ENCODE results near the gene VWA5A. TPM values are rescaled to one million over a fixed set of nuclear protein-coding genes. Genes with fewer than 3 reads are reported as not detected.

VWA5A gene
- total and polyA plus RNA-seq, 9 of the 15 experiments (the other 6 are each of a cell fraction or from before 2014, with no cell fraction given) = 4.6 to 19.7 (median 6.9) TPM

DNA sequence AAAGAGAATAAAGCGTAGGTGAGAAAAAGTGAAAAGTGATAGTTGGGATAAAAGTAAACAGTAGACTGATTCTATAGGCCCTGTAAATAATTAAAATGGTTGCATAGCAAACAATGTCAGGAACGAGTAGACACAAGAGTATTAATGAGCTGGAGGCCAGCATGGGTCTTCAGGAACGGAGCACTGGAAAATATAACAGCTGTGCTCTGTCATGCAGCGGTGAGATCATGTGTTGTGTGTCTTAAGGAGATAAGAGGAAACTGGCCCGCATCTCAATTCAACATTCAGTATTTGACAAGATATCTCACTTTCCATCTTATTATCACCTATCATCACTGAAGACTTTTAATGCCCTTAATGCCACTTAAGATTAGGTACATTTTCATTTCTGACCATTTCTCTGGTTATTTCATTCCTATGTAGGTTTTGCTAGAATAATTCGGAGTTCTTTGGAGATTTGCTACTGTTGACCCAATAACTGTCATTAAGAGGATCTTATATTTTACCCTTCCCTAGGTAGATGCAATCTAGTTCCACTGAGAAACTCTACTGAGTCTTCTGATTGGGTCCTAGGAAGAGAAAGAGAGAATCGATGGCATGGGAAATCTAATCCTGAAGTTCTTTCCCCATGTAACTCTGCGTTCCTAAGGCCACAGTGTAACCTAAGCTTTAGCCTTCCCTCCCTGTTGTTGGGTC, 35.5 kb upstream of the VWA5A start (continued):
- TF ChIP-seq, protein P1, sequence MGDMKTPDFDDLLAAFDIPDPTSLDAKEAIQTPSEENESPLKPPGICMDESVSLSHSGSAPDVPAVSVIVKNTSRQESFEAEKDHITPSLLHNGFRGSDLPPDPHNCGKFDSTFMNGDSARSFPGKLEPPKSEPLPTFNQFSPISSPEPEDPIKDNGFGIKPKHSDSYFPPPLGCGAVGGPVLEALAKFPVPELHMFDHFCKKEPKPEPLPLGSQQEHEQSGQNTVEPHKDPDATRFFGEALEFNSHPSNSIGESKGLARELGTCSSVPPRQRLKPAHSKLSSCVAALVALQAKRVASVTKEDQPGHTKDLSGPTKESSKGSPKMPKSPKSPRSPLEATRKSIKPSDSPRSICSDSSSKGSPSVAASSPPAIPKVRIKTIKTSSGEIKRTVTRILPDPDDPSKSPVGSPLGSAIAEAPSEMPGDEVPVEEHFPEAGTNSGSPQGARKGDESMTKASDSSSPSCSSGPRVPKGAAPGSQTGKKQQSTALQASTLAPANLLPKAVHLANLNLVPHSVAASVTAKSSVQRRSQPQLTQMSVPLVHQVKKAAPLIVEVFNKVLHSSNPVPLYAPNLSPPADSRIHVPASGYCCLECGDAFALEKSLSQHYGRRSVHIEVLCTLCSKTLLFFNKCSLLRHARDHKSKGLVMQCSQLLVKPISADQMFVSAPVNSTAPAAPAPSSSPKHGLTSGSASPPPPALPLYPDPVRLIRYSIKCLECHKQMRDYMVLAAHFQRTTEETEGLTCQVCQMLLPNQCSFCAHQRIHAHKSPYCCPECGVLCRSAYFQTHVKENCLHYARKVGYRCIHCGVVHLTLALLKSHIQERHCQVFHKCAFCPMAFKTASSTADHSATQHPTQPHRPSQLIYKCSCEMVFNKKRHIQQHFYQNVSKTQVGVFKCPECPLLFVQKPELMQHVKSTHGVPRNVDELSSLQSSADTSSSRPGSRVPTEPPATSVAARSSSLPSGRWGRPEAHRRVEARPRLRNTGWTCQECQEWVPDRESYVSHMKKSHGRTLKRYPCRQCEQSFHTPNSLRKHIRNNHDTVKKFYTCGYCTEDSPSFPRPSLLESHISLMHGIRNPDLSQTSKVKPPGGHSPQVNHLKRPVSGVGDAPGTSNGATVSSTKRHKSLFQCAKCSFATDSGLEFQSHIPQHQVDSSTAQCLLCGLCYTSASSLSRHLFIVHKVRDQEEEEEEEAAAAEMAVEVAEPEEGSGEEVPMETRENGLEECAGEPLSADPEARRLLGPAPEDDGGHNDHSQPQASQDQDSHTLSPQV (IDR thresholded peaks at IDR 0.05) = peak; percentile 79
- TF ChIP-seq RCOR1 (IDR thresholded peaks at IDR 0.05; ENCODE audit: borderline replicate concordance in 1 of 2, low read depth in 2 of 2, low read length in 2 of 2) = peak in 1 of 2 experiments; percentile 81; a peak in 2 of 4 replicates
- TF ChIP-seq, protein P2, sequence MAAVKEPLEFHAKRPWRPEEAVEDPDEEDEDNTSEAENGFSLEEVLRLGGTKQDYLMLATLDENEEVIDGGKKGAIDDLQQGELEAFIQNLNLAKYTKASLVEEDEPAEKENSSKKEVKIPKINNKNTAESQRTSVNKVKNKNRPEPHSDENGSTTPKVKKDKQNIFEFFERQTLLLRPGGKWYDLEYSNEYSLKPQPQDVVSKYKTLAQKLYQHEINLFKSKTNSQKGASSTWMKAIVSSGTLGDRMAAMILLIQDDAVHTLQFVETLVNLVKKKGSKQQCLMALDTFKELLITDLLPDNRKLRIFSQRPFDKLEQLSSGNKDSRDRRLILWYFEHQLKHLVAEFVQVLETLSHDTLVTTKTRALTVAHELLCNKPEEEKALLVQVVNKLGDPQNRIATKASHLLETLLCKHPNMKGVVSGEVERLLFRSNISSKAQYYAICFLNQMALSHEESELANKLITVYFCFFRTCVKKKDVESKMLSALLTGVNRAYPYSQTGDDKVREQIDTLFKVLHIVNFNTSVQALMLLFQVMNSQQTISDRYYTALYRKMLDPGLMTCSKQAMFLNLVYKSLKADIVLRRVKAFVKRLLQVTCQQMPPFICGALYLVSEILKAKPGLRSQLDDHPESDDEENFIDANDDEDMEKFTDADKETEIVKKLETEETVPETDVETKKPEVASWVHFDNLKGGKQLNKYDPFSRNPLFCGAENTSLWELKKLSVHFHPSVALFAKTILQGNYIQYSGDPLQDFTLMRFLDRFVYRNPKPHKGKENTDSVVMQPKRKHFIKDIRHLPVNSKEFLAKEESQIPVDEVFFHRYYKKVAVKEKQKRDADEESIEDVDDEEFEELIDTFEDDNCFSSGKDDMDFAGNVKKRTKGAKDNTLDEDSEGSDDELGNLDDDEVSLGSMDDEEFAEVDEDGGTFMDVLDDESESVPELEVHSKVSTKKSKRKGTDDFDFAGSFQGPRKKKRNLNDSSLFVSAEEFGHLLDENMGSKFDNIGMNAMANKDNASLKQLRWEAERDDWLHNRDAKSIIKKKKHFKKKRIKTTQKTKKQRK (IDR thresholded peaks at IDR 0.05; ENCODE audit: borderline replicate concordance, low read depth, low read length) = no peak
- TF ChIP-seq SMARCA5 (IDR thresholded peaks at IDR 0.05) = 0 out of 2 replicates have a peak, but pooled peaks have one; percentile 14
- TF ChIP-seq, protein P3, sequence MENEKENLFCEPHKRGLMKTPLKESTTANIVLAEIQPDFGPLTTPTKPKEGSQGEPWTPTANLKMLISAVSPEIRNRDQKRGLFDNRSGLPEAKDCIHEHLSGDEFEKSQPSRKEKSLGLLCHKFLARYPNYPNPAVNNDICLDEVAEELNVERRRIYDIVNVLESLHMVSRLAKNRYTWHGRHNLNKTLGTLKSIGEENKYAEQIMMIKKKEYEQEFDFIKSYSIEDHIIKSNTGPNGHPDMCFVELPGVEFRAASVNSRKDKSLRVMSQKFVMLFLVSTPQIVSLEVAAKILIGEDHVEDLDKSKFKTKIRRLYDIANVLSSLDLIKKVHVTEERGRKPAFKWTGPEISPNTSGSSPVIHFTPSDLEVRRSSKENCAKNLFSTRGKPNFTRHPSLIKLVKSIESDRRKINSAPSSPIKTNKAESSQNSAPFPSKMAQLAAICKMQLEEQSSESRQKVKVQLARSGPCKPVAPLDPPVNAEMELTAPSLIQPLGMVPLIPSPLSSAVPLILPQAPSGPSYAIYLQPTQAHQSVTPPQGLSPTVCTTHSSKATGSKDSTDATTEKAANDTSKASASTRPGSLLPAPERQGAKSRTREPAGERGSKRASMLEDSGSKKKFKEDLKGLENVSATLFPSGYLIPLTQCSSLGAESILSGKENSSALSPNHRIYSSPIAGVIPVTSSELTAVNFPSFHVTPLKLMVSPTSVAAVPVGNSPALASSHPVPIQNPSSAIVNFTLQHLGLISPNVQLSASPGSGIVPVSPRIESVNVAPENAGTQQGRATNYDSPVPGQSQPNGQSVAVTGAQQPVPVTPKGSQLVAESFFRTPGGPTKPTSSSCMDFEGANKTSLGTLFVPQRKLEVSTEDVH (IDR thresholded peaks at IDR 0.05; ENCODE audit: low read depth, partially characterized antibody) = no peak
- TF ChIP-seq, protein P4, sequence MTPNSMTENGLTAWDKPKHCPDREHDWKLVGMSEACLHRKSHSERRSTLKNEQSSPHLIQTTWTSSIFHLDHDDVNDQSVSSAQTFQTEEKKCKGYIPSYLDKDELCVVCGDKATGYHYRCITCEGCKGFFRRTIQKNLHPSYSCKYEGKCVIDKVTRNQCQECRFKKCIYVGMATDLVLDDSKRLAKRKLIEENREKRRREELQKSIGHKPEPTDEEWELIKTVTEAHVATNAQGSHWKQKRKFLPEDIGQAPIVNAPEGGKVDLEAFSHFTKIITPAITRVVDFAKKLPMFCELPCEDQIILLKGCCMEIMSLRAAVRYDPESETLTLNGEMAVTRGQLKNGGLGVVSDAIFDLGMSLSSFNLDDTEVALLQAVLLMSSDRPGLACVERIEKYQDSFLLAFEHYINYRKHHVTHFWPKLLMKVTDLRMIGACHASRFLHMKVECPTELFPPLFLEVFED (CRISPR knock-in tag; conservative IDR thresholded peaks at IDR 0.05) = peak; percentile 74; the same call in 1 of the 2 replicates
- TF ChIP-seq, protein P5, sequence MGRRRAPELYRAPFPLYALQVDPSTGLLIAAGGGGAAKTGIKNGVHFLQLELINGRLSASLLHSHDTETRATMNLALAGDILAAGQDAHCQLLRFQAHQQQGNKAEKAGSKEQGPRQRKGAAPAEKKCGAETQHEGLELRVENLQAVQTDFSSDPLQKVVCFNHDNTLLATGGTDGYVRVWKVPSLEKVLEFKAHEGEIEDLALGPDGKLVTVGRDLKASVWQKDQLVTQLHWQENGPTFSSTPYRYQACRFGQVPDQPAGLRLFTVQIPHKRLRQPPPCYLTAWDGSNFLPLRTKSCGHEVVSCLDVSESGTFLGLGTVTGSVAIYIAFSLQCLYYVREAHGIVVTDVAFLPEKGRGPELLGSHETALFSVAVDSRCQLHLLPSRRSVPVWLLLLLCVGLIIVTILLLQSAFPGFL (CRISPR knock-in tag; IDR thresholded peaks at IDR 0.05) = no peak
- TF ChIP-seq PTRF (tag; IDR thresholded peaks at IDR 0.05) = peak; percentile 14; the same call in 1 of the 2 replicates
- TF ChIP-seq SAFB (IDR thresholded peaks at IDR 0.05; ENCODE audit: borderline replicate concordance, low read depth, low read length) = no peak

Data from K562 (cell line).